HG02885 (cell line): ENCODE measurements around the gene JAK1.
A peak's percentile ranks its signal among the peaks of the same experiment; 100 is the strongest.

Experiments used
- ATAC-seq: cut with Tn5 transposase; IDR thresholded peaks from one replicate; pipeline ENCODE4 v1.9.1; 2021; ENCODE audit warnings: mild to moderate bottlenecking; ENCODE audit not compliant: unreplicated experiment, poor library complexity

Gene JAK1

DNA sequence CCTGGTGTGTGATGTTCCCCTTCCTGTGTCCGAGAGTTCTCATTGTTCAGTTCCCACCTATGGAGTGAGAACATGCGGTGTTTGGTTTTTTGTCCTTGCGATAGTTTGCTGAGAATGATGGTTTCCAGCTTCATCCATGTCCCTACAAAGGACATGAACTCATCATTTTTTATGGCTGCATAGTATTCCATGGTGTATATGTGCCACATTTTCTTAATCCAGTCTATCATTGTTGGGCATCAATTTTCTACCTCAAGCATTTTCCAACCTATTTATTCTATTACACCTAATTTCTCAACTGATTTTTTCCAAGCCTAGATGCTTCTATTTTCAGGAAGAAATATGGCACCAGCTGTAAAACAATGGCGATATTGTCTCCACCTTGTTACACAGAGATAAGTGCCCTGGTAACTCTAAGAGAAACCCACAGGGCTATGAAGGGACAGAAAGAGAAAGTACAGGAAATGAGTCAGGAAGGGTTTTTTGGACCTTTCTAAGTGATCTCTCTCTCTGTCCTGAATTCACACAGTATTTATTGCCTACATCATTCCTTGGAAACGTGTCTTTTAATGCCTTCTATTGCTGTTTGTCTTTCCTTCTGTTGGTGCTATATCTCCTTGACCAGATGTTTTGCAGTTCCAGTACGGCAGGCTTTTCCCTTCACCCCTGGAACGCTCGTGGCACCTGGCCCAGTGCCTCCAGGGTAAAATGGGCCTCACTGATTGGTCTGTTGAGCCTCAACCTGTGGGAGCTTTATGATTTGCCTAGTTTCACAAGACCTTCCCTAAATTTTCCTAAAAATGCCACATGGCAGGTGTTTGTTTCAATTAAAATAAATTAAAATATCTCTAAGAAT lies 14.6 kb upstream of the JAK1 start:
- ATAC-seq: no peak

DNA sequence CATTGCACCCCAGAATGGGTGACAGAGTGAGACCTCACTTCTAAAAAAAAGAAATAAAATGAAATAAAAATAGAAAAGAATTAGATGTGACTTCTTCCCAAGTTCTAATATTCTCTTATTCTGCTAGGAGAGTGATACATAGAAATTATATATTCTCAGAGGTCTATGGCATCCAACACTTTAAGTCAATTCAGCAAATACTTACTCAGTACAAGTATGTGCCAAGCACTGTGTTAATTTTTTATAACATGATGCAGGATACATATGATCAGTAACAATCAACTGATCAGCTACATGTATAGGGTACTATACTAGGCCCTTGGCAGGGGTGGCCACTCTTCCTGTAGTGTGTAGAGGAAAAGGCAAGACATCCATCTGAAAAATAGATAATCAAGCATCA lies 13.0 kb upstream of the JAK1 start:
- ATAC-seq: no peak

DNA sequence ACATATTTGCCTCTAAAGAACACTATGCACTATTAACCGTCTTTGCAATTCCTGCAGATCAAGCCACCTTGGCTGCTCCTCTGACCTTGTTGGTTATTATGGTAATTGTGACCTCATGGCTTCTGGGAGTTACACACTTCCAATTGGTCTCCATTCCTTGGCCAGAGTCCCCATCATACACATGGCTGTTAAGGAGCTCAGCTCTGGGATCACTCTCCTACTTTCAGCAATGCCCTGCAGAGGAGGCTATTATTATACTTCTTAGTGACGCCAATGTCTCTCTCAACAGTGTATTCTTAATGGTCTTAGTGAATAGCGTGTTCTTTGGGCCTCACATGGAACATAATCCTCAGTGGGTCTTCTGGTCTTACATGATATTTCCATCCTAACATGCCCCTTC lies 10.0 kb upstream of the JAK1 start:
- ATAC-seq: no peak

DNA sequence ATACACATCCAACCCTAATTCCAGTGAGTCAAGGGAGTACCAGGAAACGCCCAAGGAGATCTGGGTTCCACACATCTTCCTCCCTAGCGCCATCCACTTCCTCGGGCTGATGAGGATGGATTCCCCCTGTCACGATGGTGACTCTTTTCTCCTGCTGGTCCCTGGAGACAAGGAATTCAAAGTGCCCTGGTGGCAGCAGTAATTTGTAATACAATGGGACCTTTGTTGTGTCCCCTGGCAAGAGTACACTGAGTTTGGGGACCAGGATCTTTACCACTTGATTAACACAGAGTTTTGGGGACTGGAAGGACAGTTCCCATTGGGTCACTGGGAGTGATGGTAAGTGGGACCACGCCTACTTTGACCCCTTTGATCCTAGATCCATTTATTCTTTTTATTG lies 9.4 kb upstream of the JAK1 start:
- no peak for ATAC-seq

DNA sequence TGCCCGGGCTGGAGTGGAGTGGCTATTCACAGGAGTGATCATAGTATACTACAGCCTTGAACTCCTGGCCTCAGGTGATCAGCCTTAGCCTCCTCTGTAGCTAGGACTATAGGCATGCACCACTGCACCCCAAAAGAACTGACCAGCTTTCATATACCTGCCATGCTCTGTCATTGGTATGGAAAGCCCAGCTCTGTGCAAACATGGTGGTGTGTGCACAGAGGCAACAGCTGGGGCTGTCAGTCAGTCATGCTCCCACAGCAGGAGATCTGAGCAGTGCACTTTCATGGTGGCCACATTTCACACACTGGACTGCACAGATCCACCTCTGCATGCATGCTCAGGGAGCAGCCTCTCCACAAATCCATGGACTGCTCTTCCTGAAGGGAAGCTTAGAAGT lies 8.8 kb upstream of the JAK1 start:
- ATAC-seq: no peak

DNA sequence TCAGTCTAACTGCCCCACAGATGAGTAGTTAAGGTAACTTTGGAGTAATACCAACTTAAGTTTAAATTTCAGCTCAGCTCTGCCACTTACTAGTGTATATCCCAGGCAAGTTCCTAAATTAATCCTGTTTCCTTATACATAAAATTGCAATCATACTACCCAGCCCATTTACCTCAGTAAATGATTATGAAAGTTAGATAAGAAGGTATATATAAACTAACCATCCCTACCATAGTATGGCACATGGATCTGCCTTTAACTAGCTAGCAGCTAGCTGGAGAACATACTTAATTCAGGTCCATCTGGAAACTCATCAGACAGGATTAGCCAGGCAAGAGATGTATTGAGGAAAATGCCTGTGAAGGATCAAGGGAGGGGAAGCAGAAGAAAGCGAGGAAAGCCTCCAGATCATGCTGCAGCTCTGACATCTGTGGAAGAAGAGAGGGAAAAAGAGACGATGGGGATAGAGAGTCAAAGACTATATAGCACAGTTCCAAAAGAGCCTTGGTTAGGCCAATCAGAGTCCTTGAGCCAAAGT lies 8.0 kb upstream of the JAK1 start:
- ATAC-seq: no peak

DNA sequence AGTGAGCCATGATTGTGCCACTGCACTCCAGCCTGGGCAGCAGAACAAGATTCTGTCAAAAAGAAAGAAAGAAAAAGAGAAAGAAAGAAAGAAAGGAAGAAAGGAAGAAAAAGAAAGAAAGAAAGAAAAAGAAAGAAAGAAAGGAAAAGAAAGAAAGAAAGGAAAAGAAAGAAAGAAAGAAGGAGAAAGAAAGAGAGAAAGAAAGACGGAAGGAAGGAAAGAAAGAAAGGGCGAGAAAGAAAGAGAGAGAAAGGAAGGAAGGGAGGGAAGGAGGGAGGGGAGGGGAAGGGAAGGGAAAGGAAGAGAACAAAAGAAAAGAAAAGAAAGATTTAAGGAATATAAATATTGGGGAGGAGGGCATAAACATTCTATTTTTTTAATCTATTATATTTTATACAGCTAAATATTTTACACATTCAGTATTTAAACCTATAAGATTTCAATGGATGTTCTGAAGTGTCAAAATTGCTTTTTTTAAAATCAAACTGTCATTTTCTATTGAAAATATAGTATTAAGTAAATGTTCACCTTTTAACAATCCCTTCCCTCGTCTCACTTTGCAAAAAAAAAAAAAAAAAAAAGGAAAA lies 6.8 kb upstream of the JAK1 start:
- ATAC-seq: no peak

DNA sequence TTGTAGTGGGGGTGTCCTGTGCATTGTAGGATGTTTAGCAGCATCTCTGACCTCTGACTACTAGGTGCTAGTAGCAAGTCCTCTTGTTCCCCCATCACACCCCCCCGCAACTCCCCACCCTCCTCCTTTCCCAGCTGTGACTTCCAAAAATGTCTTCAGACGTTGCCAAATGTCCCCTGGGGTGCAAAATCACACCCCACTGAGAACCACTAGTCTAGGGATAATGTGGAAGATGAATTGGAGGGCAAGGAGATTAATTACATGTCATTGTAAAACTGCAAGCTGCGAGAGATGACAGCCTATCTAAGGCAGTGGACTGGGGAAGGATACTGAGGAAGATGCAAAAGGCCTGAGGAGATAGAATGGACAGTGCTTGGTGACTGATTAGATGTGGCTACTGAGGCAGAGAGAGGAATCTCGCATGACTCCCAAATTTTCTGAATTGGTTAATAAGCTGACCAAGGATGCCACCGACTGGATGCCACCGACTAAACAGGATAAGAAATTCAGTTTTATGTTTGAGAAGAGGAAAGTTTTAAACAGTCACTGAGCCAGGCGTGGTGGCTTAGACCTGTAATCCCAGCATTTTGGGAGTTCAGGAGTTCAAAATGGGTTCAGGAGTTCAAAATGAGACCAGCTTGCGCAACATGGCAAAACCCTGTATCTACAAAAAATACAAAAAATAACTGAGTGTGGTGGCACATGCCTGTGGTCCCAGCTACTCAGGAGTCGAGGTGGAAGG lies 3.1 kb upstream of the JAK1 start:
- ATAC-seq: no peak

DNA sequence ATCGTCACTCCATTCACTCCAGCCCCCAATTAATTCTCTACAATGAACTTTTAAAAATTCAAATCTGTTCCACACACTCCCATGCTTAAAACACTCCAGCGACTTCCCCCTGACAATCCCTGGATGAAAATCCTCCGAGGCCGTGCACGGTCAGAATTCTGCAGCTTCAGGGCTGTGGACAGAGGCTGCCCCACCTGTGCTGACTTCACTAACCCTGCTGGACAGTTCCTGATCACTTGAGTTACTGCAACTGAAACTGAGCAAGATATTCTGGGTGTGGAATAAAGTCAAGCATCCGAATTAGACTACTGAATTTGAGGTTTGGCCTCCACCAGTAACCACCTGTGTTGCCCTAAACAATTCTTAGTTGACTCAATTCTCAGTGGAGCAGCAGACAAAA lies 1.0 kb upstream of the JAK1 start:
- ATAC-seq: no peak

DNA sequence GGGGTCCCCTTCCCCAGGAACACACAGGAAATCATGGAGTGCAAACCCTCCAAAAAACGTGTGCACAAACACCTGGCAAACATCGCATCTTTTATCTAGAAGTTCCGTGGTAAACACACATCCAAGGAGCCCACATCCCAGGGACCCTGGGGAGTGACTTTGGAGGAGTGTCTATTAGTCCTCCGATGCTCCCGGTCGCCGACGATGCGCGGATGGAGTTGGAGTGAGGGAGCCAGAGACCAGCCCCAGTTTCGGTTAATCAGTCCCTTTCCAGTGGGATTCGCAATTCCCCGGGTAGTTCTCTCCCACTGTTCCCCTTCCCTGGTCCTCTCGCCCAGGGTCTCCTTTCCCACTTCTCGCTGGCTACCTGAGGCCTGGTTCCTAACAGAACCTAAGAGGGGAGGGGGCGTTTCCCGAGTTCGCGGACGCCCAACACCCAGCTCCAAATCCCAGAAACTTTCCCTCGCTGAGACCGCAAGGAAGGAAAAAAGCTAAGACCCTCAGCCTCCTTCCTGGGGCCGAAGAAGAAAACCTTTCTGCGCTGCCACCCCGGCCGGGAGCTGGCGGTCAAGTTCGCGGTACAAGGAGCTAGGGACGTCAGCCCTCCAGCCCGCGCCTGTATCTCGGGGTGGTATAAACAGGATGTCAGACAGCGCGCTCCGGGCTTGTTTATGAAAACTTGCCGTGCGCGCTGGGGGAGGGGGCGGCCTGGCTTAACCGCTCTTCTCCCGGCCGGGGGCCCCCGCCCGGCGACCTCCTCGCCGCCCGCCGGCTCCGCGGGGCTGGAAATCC lies 787 bp downstream of the JAK1 start:
- ATAC-seq: peak; percentile 51

DNA sequence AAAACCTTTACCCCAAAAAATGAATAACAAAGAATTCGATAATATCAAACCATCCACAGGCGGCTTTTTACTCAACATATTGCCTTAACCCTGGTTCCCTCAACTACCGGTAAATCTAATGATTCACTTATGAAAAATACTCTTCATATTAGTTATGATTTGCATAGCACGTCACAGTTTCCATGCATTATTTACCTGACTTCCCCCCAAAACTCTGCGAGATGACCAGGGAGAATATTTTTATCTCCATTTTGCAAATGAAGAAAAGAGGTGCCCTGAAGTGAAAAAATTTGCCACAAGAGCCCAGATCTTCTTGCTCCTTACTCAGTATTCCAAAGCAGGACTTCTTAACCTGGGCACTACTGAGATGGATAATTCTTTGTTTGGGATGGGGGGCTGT lies 2.9 kb downstream of the JAK1 start:
- ATAC-seq: no peak

DNA sequence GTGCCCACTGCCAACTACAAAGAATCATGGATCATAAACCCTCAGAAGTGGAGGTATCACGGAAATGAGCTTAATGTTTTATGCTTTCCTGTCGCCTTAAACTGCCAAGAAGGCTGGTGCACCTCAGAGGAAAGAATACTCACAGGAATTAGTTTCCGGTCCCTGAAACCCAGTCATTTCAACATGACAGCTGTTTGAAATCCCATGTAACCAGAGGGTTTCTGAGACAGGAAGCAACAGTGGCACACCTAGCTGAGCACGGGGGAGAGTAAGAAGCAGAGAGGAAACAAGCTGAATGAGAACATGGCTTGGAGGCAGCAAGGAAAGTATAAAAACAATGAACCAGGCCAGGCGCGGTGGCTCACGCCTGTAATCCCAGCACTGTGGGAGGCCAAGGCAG lies 3.9 kb downstream of the JAK1 start:
- ATAC-seq: no peak

DNA sequence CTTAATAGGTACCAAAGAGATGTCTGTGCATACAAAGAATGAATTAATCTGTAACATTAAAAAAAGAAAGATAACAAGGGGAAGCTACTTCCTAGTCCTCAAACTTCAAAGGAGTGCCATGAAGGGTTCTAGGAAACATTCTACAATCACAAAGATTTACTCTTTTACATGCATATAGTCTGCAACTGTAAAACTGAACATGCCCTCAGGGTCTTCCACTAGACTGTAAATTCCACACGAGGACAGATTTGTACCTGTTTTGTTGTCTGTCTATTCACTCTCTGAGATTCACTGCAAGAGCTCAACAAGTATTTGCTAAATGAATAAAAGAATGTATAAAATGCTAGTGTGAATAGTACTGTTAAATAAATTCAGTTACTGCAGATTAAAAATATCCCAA lies 4.4 kb downstream of the JAK1 start:
- ATAC-seq: no peak

DNA sequence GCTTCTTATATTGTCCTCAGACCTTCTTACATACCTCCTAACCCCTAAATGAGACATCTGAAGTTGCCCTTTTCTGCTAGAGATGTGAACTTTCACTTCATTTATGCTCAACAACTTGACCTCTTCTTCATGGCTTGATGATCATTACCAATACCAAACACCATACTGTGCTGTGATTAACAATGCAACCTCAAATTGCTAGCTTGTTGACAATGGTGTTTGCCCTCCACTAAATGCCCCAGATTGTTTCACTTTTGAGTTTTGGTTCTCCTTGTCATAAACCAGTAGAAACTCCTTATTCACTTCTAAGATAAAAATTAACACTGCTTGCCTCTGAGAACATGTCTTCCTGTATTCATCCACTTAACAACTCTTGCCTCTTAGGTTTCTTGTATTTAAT lies 5.6 kb downstream of the JAK1 start:
- peak; percentile 52 for ATAC-seq

DNA sequence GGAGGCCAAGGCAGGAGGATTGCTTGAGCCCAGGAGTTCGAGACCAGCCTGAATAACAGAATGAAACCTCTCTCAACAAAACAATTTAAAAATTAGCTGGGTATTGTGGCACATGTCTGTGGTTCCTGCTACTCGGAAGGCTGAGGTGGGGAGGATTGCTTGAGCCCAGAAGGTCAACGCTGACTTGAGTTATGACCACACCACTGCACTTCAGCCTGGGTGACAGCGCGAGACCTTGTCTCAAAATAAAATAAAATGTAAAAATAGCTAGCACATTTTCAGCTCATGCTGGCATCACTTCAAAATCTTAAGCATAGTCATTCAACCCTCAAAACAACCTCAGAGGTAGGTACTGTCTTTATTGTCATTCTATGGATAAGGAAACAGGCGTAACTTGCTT lies 6.4 kb downstream of the JAK1 start:
- ATAC-seq: no peak

DNA sequence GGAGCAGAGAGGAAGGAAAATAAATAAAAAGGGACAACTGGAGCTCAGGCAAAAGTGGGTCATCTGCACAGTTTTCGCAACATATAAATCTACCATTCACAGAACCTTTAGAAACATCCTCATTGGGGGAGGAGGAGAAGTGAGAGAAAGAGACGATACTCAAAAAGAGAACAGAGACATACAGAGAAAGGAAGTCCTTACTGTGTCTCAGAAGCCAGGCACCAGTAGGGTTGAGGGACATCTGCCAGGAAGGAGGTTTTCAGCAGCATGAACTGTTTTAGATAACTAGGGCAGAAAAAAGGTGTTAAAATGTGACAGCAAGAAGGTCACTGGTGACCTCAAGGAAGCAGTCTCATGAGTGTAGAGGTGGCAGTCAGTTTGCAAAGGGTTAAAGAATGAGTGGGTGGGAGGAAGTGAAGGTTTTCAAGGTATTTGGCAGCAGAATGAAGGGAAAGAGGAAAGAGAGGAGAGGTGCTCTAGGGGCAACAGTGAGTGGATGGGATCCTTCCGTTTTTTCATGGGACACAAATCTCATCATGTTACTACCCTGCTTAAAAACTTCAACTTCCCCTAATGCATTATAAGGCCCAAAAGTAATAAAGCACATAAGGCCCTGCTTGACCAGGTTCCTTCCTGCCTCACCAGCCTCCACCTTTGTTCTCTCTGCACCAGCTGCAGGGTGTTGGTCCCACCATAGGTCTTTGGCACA lies 9.5 kb downstream of the JAK1 start:
- ATAC-seq: peak; percentile 86

DNA sequence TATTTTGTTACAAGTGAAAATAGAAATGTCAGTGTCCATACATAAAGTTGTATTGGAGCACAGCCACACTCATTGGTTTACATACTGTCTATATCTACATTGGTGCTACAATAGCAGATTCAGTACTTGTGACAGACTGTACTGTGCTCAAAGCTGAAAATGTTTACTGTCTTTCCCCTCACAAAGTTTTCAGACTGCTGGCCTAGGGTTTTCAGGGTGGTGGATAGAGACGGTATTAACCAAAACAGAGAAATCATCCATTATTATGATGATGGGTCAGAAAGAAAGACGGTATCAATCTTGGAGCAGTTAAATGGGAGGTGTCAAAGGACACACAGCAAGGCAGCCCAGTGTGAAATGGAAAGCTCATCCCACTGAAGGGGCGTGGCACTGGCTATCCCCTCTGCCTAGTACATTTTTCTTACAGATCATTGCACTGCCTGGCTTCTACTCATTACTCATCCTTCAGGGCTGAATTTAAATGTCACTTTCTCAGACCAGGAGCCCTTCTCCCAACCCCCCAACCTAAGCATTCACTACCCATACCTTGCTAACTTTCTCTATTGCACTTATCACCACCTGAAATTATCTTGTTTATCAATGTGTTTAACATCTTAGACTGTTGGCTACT lies 10.2 kb downstream of the JAK1 start:
- no peak for ATAC-seq

DNA sequence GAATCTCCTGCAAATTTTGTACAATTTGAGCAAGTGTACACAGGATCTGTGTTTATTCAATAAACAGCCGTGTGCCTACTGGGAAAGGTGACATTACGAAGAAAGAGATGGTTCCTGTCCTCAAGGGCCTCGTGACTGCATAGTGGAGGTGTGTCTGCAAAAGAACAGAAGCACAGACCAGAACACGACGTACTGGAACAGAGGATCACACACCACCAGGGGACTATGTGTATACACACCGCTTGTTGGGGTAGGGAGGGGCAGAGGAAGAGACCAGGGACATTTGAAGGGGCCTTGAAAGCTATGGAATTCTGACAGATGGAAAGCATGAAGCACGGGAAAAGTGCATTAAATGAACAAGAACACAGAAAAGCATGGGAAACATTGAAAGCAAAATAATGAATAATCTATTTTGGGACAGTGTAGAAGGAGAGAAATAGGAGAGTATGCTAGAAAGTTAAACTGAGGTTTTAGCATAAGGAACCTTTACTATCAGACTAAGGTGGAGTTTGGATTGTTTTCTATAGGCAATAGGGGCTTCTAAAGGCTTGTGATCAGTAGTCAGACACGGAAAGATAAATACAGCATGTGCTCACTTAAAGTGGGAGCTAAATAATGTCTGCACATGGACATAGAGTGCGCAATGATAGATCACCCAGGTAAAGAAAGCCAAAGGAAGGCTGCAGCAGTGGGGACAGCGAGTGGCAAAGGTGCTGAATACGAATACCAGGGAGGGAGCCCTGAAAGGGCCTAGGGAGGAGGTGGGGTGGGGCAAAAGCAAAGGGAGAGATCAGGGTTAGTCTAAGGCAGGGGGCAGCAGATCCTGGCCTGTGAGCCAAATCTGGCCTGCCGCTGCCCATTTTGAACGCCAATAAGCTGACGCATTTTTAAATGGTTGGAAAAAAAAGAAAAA lies 11.0 kb downstream of the JAK1 start:
- ATAC-seq: no peak
